ENCODE data around the gene FCER1G. TPM values are rescaled to one million over a fixed set of nuclear protein-coding genes. Genes with fewer than 3 reads are reported as not detected.

The FCER1G gene
- total and polyA plus RNA-seq, 2 of the 8 experiments (the other 6 are each of a cell fraction or from before 2014, with no cell fraction given), result 1.6 TPM; not detected in 1

DNA sequence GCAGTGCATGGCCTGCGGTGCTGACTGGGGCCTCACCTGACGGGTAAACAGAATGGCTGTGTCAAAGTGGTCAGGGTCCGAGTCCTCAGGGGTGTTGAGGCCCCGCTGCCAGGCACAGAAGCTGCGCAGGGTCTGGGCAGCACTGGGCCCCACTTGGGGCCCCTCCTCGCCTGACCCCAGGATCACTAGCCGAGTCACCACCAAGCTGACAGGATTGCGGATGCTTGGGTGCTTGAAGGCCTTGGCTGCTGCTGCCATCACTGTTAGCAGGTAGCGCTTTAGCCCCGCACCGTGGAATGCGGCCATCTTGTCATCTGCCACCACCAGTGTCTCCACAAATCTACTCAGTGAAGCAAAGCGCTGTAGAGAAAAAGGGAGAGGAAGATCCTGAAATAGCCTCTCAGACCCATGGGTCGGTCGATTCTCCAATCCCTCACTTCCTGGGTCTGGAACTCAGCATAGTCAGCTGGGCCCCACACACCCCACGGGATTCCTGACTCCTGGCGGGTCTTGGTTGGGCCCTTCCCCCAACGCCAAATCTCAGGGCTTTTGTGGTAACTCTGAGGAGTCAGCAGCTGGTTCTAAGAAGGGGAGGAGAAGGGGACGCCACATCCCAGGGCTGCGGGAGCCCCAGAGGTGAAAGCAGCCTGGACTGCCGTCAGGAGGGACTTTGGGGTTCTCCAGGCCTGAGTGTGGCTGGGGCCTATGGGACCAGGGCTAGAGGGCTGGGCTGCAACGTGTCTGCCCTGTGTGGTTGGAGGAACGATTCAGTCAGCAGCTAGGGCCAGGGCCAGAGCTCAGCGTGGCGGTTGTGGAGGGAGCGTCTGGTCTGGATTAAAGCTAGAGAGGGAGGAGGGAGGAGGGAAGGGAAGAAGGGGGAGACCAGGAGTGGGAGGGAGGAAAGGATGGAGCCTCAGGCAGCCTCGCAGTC lies 18.3 kb upstream of the FCER1G start (continued):
- TF ChIP-seq, protein P1, sequence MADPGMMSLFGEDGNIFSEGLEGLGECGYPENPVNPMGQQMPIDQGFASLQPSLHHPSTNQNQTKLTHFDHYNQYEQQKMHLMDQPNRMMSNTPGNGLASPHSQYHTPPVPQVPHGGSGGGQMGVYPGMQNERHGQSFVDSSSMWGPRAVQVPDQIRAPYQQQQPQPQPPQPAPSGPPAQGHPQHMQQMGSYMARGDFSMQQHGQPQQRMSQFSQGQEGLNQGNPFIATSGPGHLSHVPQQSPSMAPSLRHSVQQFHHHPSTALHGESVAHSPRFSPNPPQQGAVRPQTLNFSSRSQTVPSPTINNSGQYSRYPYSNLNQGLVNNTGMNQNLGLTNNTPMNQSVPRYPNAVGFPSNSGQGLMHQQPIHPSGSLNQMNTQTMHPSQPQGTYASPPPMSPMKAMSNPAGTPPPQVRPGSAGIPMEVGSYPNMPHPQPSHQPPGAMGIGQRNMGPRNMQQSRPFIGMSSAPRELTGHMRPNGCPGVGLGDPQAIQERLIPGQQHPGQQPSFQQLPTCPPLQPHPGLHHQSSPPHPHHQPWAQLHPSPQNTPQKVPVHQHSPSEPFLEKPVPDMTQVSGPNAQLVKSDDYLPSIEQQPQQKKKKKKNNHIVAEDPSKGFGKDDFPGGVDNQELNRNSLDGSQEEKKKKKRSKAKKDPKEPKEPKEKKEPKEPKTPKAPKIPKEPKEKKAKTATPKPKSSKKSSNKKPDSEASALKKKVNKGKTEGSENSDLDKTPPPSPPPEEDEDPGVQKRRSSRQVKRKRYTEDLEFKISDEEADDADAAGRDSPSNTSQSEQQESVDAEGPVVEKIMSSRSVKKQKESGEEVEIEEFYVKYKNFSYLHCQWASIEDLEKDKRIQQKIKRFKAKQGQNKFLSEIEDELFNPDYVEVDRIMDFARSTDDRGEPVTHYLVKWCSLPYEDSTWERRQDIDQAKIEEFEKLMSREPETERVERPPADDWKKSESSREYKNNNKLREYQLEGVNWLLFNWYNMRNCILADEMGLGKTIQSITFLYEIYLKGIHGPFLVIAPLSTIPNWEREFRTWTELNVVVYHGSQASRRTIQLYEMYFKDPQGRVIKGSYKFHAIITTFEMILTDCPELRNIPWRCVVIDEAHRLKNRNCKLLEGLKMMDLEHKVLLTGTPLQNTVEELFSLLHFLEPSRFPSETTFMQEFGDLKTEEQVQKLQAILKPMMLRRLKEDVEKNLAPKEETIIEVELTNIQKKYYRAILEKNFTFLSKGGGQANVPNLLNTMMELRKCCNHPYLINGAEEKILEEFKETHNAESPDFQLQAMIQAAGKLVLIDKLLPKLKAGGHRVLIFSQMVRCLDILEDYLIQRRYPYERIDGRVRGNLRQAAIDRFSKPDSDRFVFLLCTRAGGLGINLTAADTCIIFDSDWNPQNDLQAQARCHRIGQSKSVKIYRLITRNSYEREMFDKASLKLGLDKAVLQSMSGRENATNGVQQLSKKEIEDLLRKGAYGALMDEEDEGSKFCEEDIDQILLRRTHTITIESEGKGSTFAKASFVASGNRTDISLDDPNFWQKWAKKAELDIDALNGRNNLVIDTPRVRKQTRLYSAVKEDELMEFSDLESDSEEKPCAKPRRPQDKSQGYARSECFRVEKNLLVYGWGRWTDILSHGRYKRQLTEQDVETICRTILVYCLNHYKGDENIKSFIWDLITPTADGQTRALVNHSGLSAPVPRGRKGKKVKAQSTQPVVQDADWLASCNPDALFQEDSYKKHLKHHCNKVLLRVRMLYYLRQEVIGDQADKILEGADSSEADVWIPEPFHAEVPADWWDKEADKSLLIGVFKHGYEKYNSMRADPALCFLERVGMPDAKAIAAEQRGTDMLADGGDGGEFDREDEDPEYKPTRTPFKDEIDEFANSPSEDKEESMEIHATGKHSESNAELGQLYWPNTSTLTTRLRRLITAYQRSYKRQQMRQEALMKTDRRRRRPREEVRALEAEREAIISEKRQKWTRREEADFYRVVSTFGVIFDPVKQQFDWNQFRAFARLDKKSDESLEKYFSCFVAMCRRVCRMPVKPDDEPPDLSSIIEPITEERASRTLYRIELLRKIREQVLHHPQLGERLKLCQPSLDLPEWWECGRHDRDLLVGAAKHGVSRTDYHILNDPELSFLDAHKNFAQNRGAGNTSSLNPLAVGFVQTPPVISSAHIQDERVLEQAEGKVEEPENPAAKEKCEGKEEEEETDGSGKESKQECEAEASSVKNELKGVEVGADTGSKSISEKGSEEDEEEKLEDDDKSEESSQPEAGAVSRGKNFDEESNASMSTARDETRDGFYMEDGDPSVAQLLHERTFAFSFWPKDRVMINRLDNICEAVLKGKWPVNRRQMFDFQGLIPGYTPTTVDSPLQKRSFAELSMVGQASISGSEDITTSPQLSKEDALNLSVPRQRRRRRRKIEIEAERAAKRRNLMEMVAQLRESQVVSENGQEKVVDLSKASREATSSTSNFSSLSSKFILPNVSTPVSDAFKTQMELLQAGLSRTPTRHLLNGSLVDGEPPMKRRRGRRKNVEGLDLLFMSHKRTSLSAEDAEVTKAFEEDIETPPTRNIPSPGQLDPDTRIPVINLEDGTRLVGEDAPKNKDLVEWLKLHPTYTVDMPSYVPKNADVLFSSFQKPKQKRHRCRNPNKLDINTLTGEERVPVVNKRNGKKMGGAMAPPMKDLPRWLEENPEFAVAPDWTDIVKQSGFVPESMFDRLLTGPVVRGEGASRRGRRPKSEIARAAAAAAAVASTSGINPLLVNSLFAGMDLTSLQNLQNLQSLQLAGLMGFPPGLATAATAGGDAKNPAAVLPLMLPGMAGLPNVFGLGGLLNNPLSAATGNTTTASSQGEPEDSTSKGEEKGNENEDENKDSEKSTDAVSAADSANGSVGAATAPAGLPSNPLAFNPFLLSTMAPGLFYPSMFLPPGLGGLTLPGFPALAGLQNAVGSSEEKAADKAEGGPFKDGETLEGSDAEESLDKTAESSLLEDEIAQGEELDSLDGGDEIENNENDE (IDR thresholded peaks at IDR 0.05; ENCODE audit: insufficient replicate concordance, low read length), result no peak
- TF ChIP-seq EZH2 (IDR thresholded peaks at IDR 0.05; ENCODE audit: low read depth, low read length, severe bottlenecking) (no peak), PHF8 (conservative IDR thresholded peaks at IDR 0.05; ENCODE audit: low read depth, low read length) (no peak), SP4 (IDR thresholded peaks at IDR 0.05; ENCODE audit: low read length) (no peak), ZNF274 (IDR thresholded peaks at IDR 0.05; ENCODE audit: borderline replicate concordance, extremely low read depth, low read length) (no peak)
